ENCODE results near the gene OLR1.
"Not testable (repeated sequence)": the region's sequence is repeated elsewhere in the genome, so short reads cannot be mapped to it uniquely, and the experiment has no call there.

The OLR1 gene

GRCh38 chr12:10190558-10191388 is 18.8 kb upstream of the OLR1 start:
- DNase-seq (ENCODE audit: low read depth in 2 of 2): peak in 1 of 2 donors; percentile 32

DNA sequence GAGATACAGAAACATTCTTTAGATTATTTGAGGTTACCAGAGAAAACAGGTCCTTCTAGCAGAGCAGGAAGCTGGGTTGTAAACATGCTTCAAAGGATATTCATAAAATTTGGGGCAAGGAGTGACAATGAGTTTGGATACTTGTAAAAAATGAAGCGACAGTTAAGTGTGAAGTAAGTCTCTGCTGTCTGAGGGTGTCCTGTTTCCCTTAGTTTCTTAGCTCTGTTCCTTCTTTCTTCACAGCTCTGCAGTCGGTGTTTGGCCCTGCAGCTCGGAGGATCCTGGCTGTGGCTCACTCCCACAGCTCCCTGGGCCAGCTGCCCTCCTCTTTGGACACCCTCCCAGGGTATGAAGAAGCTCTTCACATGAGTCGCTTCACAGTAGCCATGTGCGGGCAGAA is 17.7 kb upstream of the OLR1 start:
- no peak for DNase-seq (ENCODE audit: low read depth in 2 of 2)

GRCh38 chr12:10186958-10187357 is 15.0 kb upstream of the OLR1 start:
- DNase-seq (ENCODE audit: low read depth in 2 of 2): not testable (repeated sequence)

GRCh38 chr12:10186299-10186698 is 14.4 kb upstream of the OLR1 start:
- DNase-seq (ENCODE audit: low read depth in 2 of 2): no peak

GRCh38 chr12:10184261-10184843 is 12.4 kb upstream of the OLR1 start:
- no peak for DNase-seq (ENCODE audit: low read depth in 2 of 2)

GRCh38 chr12:10182354-10183049 is 10.6 kb upstream of the OLR1 start:
- DNase-seq (ENCODE audit: low read depth in 2 of 2): no peak

- no peak for DNase-seq (ENCODE audit: low read depth in 2 of 2)
These were observed 7.8 kb upstream of the OLR1 start for GRCh38 chr12:10179776-10180181.

- no peak for DNase-seq (ENCODE audit: low read depth in 2 of 2)
These were observed 6.9 kb upstream of the OLR1 start, which contains the start of gene TMEM52B for GRCh38 chr12:10178821-10179220. Gene TMEM52B (plus strand): TSS chr12:10179032. CDS start chr12:10179575, 543 bp downstream.

DNA sequence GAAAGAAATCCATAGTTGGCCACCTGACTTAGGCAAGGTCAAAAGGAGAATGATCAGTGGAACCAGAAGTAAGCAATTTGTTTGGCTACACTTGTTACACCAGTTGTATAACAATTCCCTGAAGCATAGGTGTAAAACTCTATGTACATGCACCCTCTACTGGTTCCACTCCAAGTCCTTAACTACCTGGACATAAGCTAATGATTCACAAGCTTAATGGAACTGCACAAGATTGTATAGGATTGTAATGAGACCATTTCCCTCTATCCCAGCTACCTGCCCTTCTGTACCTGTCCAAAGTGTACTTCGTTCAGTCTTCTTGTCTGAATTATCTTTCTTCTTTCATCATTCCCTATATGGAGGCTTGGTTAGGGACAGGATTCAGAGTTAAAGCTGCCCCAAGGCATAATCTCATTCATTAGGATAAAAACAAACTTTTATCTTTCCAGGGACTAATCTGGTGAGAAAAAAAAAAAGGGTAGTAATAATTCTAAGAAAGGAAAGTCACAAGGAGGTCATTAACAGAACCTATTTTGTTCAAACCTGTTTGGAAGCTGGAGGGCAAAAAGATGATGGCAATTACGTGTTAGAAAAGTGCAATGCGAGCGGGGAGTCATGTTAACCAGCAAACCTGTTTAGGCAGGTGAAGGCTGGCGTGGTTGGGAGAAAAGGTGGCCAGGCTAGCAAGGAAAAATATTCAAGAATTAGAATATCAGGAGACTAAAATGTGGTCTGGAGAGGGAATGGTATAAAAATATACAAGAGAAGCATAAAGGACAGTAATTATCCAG is 4.1 kb upstream of the OLR1 start:
- DNase-seq (ENCODE audit: low read depth in 2 of 2): no peak

- no peak for DNase-seq (ENCODE audit: low read depth in 2 of 2)
These were observed 3.2 kb upstream of the OLR1 start for GRCh38 chr12:10174986-10175614.

DNA sequence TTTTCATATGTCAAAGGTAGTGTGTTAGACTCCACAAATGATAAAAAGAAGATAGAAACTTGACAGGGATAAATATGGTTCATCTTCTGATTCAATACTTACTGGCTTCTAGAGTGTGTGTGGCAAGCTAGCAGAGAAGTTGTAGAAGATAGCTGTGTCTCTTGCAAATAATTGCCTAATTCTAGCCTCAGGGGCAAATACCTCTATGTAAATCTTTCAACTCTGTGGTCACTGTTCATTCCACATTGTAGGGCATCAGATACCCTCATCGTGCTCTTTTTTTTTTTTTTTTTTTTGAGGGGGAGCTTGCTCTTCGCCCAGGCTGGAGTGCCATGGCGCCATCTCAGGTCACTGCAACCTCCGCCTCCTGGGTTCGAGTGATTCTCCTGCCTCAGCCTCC is 1.7 kb downstream of the OLR1 start:
- DNase-seq (ENCODE audit: low read depth in 2 of 2): no peak

GRCh38 chr12:10169104-10169503 is 2.8 kb downstream of the OLR1 start:
- no peak for DNase-seq (ENCODE audit: low read depth in 2 of 2)

- DNase-seq (ENCODE audit: low read depth in 2 of 2): no peak
These were observed 4.3 kb downstream of the OLR1 start for GRCh38 chr12:10167599-10167998.

DNA sequence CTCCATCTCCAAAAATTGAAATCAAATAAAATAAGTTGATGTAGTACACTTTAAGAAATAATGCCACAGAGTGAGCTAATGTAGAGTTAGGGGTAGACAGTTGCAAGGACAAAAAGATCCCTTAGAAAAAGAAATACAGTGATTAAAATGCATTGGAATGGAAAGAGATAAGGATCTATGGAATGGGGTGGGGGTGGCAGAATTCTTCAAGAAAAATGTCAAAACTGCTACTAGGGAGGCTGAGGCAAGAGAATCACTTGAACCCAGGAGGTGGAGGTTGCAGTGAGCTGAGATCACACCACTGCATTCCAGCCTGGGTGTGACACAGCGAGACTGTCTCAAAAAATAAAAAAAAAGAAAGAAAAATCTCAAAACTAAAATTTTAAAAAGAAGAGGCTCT is 6.5 kb downstream of the OLR1 start:
- DNase-seq (ENCODE audit: low read depth in 2 of 2): no peak

DNA sequence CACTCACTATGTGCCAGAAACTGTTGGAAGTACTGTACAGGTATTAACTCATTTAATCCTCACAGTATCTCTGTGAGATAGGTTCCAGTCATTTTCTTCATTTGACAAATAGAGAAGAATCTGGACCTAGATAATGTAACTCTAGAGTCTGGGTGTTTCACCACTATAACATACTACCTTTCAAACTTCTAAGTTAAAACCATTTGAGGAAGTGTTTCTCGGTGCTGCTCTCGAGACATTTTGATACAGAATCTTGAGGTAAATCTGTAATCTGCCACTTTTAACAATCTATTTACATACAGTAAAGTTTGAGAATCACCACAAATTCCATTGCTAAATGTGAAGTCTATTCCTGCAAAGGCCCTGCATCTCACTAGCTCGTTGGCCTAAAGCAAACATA is 8.8 kb downstream of the OLR1 start:
- no peak for DNase-seq (ENCODE audit: low read depth in 2 of 2)

DNA sequence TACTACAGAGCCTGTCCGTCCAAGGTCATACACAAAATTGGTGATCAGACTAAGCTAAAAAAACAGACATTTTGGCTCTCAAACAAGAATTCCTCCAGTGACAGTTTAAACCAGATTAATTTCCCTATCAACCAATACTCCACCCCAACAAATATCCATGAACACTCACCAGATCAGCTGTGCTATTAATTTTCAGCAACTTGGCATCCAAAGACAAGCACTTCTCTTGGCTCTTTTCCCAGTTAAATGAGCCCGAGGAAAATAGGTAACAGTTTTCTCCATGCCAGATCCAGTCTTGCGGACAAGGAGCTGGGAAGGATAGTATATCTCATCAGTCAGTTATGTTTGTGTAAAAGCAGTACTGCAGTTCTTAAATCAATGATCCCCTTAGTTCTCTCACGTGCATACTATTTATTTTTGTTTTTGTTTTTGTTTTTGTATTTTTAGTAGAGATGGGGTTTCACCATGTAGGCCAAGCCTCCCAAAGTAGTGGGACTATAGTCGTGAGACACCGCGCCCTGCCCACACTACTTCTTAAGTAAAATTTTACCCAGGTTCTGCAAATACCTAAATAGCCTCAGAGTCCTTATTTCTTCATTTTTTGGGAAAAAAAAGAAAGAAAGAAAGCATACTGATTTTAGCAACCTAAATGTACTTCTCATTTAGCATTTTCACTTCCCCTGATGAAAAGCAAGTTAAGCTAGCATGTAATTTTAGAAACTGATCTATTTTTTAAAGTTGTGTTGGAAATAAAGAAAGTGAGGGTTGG is 11.1 kb downstream of the OLR1 start:
- no peak for DNase-seq (ENCODE audit: low read depth in 2 of 2)

- DNase-seq (ENCODE audit: low read depth in 2 of 2): no peak
These were observed 12.7 kb downstream of the OLR1 start for GRCh38 chr12:10159280-10159679.

DNA sequence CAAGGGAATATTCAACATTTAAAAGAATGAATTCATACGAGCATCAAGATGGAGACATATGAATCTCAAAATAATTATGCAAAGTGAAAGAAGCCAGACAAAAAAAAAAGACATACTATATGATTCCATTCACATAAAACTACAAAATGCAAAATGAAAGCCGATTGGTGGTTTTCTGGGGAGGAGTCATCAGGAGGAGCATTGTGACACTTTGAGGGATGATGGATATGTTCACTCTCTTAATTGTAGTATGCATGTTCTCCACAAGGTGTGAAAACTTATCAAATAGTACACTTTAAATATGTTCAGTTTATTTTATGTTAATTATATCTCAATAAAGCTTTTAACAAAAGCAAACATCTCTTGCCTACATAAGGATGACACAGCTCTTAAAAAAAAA is 13.5 kb downstream of the OLR1 start:
- no peak for DNase-seq (ENCODE audit: low read depth in 2 of 2)

- no peak for DNase-seq (ENCODE audit: low read depth in 2 of 2)
These were observed 16.0 kb downstream of the OLR1 start for GRCh38 chr12:10155966-10156365.

- no peak for DNase-seq (ENCODE audit: low read depth in 2 of 2)
These were observed 17.8 kb downstream of the OLR1 start for GRCh38 chr12:10154145-10154496.

All from stimulated activated CD4-positive, alpha-beta T cell treated with anti-CD3 and anti-CD28 coated beads, Interleukin-15, amount 100 ng/mL, for 48 hours (primary cell).